HL-60/S4 treated with retinoic acid at 250 ng/mL for 4 days and 3 days (cell line): ENCODE results near the gene KRTAP5-2.
"Not testable (repeated sequence)": the region's sequence is repeated elsewhere in the genome, so short reads cannot be mapped to it uniquely, and the experiment has no call there.

Experiments
- in situ Hi-C: fragments of 300-500 bp; cut with MboI; formaldehyde crosslinking; loops from 2 replicates; pipeline ENCODE4 v1.7.0; 2022; ENCODE audit warnings: low sequenced_read_pairs

KRTAP5-2 gene

GRCh38 chr11:1597994-1598380, at the start of gene KRTAP5-2:
Gene KRTAP5-2, minus strand, starts transcription at chr11:1598294. Its CDS starts 44 bp downstream, at chr11:1598250.
- in situ Hi-C loops = no loop called here

GRCh38 chr11:1646540-1646939, 48.4 kb upstream of the KRTAP5-2 start:
- in situ Hi-C loops = not testable (repeated sequence)

DNA sequence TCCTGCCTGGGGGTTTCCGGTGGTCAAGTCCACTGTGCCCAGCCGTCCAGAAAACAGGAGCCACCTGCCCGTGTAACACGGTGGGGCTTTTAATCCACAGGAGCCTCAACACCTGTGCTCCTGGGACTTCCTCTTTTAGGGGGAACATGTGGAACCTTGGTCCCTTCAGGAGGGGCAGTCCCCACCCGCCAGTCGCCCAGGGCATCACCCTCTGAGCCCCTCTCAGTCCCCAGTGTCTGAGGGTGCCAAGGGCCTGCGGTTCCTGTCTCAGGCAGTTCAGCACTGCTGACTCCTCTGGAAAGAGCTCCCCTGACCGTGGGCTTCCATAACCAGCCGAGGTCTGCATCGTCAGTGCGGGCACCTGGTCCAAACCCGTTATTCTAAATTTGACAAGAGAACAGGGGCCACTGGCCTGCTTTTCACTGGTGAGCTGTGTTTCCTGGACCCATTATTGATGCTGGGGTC, 47.3 kb upstream of the KRTAP5-2 start:
- in situ Hi-C loops = no loop called here

DNA sequence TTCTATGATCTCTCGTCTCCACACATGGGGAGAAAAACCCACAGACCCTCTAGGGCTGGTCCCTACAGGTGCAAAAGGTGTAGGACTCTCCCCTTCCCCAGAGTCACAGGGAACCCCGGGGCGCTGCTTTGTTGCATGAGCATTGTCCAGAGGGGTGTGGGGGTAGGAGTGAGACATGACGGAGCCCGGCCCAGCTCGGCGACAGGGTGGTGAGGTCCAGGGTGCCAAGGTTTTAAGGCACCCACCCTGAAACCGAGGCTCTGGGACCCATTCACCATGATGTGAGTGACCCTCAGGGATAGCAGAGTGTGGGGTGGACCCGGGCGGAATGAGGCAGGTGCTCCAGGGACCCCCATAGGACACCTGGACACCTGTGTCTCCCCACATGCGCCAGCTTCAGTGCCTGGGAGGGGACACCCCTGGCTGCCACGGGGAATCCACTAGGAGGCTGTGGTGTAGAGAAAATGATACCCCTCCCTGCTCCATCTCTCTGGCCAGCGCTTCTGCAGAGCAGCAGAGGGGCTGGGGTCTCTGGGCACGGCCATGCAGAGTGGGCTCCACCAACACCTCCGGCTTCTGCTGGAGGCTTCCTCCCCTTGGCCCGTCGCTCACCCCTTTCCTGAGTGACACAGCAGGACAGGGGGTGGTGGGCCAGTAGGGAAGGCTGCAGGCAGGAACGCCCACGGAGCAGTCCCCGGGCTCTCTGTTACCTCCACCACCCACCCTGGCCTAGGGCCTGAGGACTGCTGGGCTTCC, 46.7 kb upstream of the KRTAP5-2 start:
- in situ Hi-C loops = no loop called here

DNA sequence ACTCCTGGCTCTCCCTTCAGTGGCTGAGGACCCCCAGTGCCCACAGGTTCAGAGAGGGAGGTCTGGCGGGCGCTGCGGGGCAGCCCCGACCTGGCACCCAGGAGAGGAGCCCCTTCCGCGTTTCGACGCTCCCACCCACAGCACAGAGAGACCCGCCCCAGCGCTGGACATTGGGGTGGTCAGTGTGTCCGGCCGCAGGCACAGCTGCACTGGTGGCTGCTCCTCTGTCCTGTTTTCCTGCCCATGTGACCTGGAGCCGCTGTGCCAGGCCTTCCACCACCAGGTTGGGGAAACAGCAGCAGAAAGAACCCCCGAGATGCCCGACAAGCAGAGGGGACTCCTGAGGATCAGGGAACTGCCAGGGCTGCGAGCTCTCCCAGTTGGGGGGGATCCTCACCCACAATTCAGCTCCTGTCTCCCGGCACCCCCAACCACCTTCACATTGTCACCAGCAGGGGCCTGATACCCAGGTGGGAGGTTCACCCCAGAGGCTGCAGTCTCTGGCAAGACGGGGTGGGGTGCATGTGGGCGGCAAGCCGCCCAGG, 45.1 kb upstream of the KRTAP5-2 start:
- in situ Hi-C loops = no loop called here

GRCh38 chr11:1642288-1643145, 44.4 kb upstream of the KRTAP5-2 start:
- in situ Hi-C loops = no loop called here

GRCh38 chr11:1641096-1641495, 43.0 kb upstream of the KRTAP5-2 start:
- in situ Hi-C loops = no loop called here

GRCh38 chr11:1640076-1640946, 42.2 kb upstream of the KRTAP5-2 start:
- in situ Hi-C loops = no loop called here

DNA sequence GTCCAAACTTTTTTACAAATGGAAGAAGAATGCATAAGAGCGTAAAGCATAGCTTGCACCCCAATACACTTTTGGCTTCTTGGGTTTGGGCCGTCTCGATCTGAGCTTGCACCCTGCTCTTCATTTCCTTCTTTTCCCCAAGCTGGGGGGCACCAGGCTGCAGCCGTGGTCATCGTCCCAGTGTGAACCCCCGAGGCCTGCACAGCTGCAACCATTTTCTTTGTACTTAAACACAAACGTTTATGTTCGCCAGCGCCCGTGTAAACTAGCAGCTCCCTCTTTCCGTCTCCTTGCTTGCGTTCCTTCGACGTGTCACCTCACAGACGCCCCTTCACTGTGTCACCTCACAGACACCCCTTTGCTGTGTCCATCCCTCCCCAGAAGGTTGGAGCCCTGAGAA, 41.6 kb upstream of the KRTAP5-2 start:
- in situ Hi-C loops = no loop called here

DNA sequence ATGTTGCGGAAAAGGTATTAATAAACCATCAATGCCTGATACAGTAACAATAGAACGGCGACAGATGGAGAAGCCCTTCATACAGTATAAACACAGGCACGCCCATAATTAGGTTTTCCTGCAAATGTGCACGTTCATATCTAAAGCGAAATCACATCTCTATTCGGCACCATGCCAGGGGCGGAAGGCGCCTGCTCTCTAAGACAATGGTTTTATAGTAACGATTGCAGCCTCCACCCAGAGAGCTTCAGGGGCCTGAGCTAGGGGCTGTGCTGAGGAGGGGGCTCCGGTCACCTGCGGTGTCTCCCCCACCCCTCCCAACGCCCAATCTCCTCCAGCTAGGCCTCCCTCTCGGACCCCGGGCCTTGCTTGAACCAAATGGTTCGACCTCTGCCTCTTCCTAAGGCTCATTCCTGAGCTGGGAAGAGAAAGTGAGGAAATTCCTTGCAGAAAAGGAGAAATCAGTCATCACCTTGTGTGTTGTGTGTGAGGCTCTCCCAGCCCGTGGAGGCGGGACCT, 41.1 kb upstream of the KRTAP5-2 start:
- in situ Hi-C loops = no loop called here

DNA sequence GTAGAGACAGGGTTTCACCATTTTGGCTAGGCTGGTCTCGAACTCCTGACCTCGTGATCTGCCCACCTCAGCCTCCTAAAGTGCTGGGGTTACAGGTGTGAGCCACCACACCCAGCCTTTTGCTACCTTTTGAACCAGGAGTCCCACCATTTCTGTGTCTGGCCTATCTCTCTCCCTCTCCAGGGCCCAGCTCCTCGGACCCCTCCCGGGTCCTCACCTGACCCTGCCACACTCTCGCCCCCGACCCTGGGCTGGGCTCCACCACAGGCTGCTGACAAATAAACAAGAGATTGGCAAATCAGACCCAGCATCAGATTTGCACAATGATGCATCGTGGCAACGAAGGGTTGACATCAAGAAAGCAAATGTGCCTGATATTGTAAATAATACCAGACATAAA, 40.2 kb upstream of the KRTAP5-2 start:
- in situ Hi-C loops = no loop called here

DNA sequence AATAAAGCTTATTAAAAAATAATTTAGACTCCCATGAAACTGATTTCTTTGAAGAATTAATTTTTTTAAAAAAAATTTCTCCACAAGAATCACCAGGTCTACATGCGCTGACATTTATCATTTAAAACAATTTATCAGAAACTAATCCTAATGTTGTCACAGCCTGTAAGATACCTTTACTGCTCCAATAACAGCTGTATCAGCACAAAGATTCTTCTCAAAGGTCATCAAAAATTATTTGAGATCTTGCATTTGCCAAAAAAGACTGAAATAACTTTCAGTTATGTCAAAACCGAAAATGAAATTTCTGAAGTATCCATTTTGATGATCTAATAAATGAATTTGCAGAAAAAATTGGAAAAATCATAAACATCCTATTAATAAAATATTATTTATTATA, 39.5 kb upstream of the KRTAP5-2 start:
- in situ Hi-C loops = no loop called here

DNA sequence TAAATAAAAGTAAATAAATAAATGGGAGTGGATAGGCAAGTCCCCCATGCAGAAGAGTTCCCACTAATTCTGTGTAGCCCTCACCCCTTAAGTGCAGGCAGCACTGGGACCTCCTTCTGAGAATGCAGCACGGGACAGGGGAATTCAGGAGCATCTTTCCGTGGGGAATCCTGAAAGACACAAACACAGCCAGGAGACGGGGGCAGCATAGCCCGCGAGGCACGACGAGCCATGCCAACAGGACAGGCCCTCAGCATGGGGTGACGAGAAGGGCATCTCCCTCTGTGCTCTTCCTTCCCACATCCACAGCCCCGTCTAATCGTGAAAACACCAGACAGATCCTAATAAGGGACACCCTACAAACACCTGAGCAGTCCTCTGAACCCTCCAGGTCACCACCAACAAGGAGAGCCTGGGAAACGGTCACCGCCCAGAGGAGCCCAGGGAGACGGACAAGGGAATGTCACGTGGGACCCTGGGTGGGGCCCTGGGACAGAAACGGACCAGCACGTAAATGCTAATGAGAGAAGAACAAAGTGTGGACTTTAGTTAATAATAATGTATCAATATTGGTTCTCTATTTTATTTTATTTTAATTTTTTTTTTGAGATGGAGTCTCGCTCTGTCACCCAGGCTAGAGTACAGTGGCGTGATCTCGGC, 38.3 kb upstream of the KRTAP5-2 start:
- in situ Hi-C loops = no loop called here

GRCh38 chr11:1633864-1634263, 35.8 kb upstream of the KRTAP5-2 start:
- in situ Hi-C loops = no loop called here

DNA sequence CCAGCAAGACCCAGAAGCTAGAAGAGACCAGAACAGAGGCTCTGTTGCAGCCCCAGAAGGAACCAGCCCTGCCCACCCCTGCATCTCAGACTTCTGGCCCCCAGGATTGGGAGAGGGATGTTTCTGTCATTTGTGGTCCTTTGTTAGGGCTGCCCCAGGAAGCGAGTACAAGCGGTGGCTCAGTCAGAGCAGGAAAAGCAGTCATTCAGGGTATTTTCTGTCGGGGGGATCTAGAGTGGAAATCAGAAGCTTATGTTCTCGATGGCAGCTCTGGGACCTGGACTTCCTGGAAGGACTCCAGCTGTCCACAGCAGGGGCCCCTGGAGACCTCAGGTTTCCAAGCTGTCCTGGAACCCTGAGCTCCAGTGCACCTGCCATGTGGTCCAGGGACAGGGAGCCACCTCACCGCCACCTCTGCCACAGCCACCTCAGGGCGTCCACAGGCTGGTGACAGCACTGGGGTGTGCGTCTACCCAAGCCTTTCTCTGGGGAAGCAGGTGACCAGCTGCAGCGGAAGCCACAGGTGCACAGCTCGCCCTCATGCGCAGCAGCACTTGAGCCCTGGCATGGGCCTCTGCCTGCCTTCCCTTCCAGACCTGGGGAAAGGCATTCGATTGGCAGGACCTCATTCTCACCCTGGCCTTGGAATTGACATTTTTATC, 34.1 kb upstream of the KRTAP5-2 start:
- in situ Hi-C loops = no loop called here

DNA sequence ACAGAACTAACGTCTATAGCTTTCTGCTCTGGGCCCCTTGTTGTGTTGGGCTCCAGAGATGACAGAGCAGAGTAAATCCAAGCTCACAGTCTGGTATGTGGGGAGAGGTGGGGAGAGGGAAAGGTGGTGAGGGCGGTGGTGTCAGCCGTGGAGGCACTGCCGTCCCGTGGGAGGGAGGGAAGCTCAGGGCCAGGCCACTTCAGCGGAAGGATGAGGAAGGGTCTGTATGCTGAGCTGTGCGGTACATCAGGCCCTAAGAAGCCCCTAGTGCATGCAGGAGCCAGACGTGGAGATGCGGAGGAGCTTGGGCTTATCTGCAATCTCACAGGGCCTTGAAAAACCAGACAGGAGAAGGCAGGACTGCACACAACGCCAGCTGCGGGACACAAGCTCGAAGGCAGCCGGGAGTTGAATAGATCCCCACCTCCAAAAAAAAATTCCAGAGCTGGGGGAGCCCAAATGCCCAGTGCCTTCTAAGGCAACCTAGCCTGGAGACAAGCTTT, 33.0 kb upstream of the KRTAP5-2 start:
- in situ Hi-C loops = no loop called here

- in situ Hi-C loops = no loop called here
Measured at GRCh38 chr11:1630271-1630670, 32.2 kb upstream of the KRTAP5-2 start.

DNA sequence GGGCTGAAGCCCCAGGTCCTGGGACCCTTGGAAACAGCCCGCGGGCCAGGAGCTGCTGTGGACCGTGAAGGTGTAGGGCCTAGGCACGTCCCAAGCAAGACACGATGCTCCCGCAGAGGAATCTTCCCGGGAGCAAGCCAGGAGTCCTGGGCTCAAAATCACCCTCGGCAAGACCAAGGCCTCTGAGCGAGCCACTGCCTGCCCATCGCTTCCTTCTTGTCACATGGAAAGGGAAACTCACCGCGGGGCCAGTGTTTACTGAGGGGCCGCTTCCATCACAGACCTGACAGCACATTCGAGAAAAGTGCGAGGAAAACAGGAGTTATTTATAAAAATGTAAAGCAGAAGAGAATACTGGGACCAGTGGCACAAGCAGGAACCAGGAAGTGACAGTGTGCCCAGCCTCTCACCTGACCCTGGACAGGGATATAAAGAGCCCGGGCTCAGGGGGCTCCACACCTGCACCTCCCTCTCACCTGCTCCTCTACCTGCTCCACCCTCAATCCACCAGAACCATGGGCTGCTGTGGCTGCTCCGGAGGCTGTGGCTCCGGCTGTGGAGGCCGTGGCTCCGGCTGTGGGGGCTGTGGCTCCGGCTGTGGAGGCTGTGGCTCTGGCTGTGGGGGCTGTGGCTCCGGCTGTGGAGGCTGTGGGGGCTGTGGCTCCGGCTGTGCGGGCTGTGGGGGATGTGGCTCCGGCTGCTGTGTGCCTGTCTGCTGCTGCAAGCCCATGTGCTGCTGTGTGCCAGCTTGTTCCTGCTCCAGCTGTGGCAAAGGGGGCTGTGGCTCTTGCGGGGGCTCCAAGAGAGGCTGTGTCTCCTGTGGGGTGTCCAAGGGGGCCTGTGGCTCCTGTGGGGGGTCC, 31.5 kb upstream of the KRTAP5-2 start, which contains the start of gene KRTAP5-5:
Gene KRTAP5-5 (plus strand): TSS at position 450 of the 860 bp plus-strand sequence. CDS start 66 bp downstream, at position 516.
- in situ Hi-C loops = no loop called here
